ENCODE results near the gene EPHA1. TPM values are rescaled to one million over a fixed set of nuclear protein-coding genes. Genes with fewer than 3 reads are reported as not detected.

Gene EPHA1
- total RNA-seq, 4 donors from 2014 or later: 0.87 to 3.6 TPM; not detected in 2

DNA sequence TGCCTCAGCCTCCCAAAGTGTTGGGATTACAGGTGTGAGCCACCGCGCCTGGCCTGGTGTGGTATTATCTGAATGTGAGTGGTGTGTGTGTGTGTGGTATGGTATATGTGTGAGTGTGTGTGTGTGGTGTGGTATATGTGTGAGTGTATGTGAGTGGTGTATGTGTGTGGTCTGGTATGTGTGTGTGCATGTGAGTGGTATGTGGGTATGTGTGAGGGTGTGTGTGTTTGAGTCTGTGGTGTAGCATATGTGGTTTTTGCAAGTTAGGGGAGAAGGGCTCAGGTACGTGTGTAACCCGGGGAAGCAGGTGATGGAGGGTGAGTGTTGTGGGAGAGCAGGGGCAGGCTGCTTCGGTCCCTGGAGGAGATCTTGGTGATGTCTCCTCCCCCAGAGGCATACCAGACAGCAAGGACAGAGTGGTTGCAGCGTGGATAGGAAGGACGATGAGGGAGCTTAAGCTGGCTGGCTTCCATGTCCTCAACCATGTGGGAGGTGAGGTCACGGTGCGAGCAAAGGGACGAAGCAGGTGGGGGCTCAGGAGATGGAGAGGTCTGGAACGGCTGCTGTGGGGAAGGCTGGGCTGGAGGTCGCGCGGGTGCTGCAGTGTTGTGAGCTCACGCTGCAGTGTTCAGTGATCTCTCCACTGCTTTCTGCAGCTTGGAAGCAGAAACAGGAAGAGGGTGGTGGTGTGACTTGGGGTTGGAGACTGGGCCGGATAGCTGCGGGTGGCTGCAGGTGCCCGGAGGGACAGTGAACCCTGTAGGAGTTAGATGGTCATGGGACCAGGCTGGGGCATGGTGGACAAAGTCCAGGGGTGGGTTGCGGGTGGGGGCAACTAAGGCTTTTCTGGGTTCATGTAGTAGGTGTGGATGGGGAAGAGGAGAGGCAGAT, 22.5 kb downstream of the EPHA1 start:
- Histone ChIP-seq H3K4me3 (peak overlapping the region in 1 of 4 donors; percentile 10), H3K4me1 (peaks cover 0 to 92% (median 51%) of the 10 kb centered on the region in 4 donors), H3K27ac (peak overlapping the region in 3 of 4 donors; percentile 32 to 99 (median 45)), H3K36me3 (peaks cover 0 to 42% (median 12%) of the 10 kb centered on the region in 3 donors), H3K9me3 (no peaks in the 10 kb centered on the region), H3K27me3 (no peaks in the 10 kb centered on the region)
- DNase-seq (ENCODE audit: low spot score in 2 of 2): no peak
- 53 to 54% methylated on average over 19 of the region's 19 CpGs for whole genome bisulfite sequencing, 2 donors
- TF ChIP-seq POLR2A (IDR thresholded peaks at IDR 0.05): no peak
- no peak for TF ChIP-seq EP300 (IDR thresholded peaks at IDR 0.05)
- TF ChIP-seq, protein P1, sequence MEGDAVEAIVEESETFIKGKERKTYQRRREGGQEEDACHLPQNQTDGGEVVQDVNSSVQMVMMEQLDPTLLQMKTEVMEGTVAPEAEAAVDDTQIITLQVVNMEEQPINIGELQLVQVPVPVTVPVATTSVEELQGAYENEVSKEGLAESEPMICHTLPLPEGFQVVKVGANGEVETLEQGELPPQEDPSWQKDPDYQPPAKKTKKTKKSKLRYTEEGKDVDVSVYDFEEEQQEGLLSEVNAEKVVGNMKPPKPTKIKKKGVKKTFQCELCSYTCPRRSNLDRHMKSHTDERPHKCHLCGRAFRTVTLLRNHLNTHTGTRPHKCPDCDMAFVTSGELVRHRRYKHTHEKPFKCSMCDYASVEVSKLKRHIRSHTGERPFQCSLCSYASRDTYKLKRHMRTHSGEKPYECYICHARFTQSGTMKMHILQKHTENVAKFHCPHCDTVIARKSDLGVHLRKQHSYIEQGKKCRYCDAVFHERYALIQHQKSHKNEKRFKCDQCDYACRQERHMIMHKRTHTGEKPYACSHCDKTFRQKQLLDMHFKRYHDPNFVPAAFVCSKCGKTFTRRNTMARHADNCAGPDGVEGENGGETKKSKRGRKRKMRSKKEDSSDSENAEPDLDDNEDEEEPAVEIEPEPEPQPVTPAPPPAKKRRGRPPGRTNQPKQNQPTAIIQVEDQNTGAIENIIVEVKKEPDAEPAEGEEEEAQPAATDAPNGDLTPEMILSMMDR (IDR thresholded peaks at IDR 0.05): no peak

DNA sequence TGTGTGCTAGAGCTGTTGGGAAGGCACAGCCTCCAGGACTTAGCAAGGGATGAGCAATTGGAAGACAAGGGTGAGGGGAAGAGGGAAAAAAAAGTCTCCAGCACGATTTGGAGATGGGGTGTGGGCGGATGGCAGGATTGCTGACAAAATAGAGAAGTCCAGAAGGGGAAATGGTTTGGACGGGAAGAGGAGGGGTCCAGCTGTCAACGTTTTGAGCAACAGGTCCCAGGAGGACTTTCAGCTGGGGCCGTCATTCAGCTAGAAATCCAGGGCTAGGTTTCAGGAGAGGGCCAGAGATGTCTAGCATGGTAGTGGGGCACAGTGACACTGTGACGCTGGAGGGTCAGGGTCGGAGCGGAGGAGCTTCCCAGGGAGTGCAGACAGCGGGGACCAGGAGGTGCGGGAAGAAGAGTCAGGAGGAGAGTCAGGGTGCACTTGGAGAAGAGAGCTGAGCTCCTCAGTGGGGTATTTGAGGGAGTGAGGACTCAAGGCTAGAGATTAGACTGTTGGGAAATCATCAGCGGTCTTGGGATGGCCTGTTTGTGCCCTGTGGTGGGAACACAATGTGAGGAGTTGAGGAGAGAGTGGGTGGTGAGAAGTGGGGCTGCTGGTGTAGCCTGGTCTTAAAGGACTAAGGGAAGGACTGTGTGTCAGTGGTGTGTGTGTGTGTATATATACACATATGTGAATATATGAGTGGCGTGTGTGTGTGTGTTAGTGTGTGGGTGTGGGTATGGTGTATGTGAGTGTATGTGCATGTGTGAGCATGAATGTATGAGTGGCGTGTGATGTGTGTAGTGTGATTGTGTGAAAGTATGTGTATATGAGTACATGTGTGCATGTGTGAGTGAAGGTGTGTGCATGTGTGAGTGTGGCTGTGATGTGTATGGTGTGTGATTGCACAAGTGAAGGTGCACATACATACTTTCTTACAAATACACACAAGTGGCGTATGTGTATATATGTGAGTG, 23.7 kb downstream of the EPHA1 start:
- H3K36me3 ChIP-seq: peaks cover 0 to 32% (median 5%) of the 10 kb centered on the region in 3 donors
- WGBS, 2 donors: 60% methylated on average over 14 of the region's 14 CpGs
- H3K27ac ChIP-seq: peak overlapping the region in 3 of 4 donors; percentile 50 to 99 (median 96)
- H3K4me3 ChIP-seq: peak overlapping the region in 3 of 4 donors; percentile 2 to 70 (median 15)
- no peaks in the 10 kb centered on the region for H3K27me3 ChIP-seq
- no peaks in the 10 kb centered on the region for H3K9me3 ChIP-seq
- TF ChIP-seq, protein P1 (IDR thresholded peaks at IDR 0.05): no peak
- TF ChIP-seq EP300 (IDR thresholded peaks at IDR 0.05): peak in 1 of 2 donors; percentile 20
- peaks cover 0 to 81% (median 45%) of the 10 kb centered on the region in 4 donors for H3K4me1 ChIP-seq
- DNase-seq (ENCODE audit: low spot score in 2 of 2): no peak

DNA sequence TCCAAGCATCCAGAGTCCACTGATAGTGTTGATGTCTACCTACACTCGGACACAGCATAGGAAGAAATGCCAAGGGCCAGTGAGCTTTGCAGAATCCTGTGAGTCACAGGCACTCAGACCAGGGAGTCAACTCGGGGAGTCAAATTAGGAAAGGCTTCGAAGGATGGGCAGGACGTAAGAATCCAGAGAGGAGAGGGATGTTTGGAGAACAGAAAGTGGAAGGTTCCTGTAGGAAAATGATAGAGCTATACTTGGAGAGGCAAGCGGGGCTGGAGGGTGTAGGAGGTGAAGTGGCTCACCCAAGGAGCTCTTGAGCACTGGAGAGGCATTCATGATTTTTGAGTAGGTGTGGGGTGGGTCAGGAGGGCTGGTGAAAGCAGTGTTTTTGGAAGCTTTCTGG, 24.5 kb downstream of the EPHA1 start:
- TF ChIP-seq, protein P1 (IDR thresholded peaks at IDR 0.05): no peak
- no peak for TF ChIP-seq POLR2A (IDR thresholded peaks at IDR 0.05)
- no peak for TF ChIP-seq EP300 (IDR thresholded peaks at IDR 0.05)
- WGBS, 2 donors: 38 to 52% methylated on average over 5 of the region's 5 CpGs
- Histone ChIP-seq H3K36me3 (peaks cover 0 to 24% (median 5%) of the 10 kb centered on the region in 3 donors), H3K4me1 (peaks cover 0 to 81% (median 50%) of the 10 kb centered on the region in 4 donors), H3K9me3 (no peaks in the 10 kb centered on the region), H3K27me3 (no peaks in the 10 kb centered on the region), H3K4me3 (peak overlapping the region in 1 of 4 donors; percentile 70), H3K27ac (peak overlapping the region in 3 of 4 donors; percentile 50 to 99 (median 96))
- no peak for DNase-seq (ENCODE audit: low spot score in 2 of 2)

DNA sequence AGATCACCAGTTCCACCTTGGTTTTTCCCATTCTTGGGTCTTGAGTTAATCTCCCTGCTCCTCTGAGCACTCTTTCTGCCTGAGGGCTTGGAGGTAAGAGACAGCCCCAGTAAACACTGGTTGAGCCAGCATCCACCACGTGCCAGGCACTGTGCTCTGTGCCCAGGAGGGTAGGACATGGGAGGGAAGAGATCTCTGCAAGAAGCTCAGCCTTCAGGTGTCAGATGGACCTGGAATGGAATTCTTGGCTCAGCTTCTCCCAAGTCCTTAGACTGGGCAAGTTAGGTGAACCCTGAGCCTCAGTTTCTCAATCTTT, 25.1 kb downstream of the EPHA1 start:
- Histone ChIP-seq H3K4me1 (peaks cover 0 to 81% (median 50%) of the 10 kb centered on the region in 4 donors), H3K27ac (peak overlapping the region in 3 of 4 donors; percentile 50 to 99 (median 96))
- WGBS, 2 donors: 56 to 79% methylated on average over 1 of the region's 1 CpG

More for the DNA sequence above, 25.1 kb downstream of the EPHA1 start:
- H3K27me3 ChIP-seq: no peaks in the 10 kb centered on the region
- TF ChIP-seq POLR2A (IDR thresholded peaks at IDR 0.05) (no peak), EP300 (IDR thresholded peaks at IDR 0.05) (no peak)
- TF ChIP-seq, protein P1 (IDR thresholded peaks at IDR 0.05): no peak
- no peak for DNase-seq (ENCODE audit: low spot score in 2 of 2)
- H3K36me3 ChIP-seq: peaks cover 0 to 18% (median 5%) of the 10 kb centered on the region in 3 donors
- no peaks in the 10 kb centered on the region for H3K9me3 ChIP-seq
- H3K4me3 ChIP-seq: peak overlapping the region in 2 of 4 donors; percentile 70 to 96

All from tibial nerve (tissue), 4 donors.